Measurements from ENCODE around the gene NINJ2. TPM values are rescaled to one million over a fixed set of nuclear protein-coding genes. Genes with fewer than 3 reads are reported as not detected.

The NINJ2 gene
- total RNA-seq, 2 donors from 2014 or later, result 0.78 to 5.6 TPM

DNA sequence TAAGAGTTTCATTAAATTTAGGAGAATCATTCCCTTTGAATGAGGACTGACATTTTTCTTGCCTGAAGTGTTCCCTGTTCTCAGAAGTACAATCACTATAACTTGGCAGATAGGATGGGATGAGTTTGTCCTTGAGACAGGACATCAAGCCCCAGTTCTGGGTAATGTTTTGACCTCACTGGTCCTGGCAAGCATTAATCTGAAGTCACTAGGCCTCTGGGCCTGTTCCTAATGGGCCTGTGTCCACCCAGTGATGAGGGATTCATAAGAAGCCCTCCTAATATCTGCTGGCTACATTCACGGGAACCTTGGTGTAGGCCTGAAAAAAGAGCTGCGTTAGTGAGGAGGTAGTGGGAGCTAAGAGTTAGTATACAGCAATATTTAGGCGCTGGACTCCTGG, 37.2 kb downstream of the NINJ2 start:
- no peak overlapping the region for H3K27ac ChIP-seq
- H3K4me1 ChIP-seq, result no peaks in the 10 kb centered on the region
- H3K27me3 ChIP-seq, result no peaks in the 10 kb centered on the region
- H3K9me3 ChIP-seq, result no peaks in the 10 kb centered on the region
- WGBS, 2 donors, result 94 to 96% methylated on average over 3 of the region's 3 CpGs
- intact Hi-C loops (cut with DNase I), result no loop called here
- no peak overlapping the region for H3K4me3 ChIP-seq
- TF ChIP-seq, protein P1, sequence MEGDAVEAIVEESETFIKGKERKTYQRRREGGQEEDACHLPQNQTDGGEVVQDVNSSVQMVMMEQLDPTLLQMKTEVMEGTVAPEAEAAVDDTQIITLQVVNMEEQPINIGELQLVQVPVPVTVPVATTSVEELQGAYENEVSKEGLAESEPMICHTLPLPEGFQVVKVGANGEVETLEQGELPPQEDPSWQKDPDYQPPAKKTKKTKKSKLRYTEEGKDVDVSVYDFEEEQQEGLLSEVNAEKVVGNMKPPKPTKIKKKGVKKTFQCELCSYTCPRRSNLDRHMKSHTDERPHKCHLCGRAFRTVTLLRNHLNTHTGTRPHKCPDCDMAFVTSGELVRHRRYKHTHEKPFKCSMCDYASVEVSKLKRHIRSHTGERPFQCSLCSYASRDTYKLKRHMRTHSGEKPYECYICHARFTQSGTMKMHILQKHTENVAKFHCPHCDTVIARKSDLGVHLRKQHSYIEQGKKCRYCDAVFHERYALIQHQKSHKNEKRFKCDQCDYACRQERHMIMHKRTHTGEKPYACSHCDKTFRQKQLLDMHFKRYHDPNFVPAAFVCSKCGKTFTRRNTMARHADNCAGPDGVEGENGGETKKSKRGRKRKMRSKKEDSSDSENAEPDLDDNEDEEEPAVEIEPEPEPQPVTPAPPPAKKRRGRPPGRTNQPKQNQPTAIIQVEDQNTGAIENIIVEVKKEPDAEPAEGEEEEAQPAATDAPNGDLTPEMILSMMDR (IDR thresholded peaks at IDR 0.05), result no peak
- no peak for TF ChIP-seq POLR2A (IDR thresholded peaks at IDR 0.05)
- ATAC-seq (no peak), DNase-seq (no peak)
- no peaks in the 10 kb centered on the region for H3K36me3 ChIP-seq (replicated peaks in 1 of 2; ENCODE audit: insufficient read depth in 1 of 2, low read depth in 2 of 2)

DNA sequence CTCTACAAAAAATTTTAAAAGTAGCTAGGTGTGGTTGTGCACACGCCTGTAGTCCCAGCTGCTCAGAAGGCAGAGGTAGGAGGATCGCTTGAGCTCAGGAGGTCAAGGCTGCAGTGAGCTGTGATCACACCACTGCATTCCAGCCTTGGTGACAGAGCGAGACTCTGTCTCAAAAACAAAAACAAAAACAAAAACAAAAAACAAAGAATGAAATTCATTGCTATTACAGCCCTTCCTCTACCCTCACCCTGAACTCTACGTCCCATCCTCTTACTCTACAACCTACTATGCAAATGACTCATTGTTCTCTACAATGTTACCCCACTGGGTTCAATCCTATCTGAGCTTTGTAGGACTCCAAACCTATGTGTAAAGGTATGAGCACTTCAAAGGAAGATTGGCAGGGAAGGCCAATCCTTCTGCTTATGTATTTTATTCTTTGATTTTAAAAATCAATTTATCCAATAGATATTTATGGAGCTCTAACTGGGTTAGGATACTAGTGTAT, 39.3 kb downstream of the NINJ2 start:
- intact Hi-C loops (cut with DNase I), result no loop called here
- Histone ChIP-seq H3K27me3 (no peaks in the 10 kb centered on the region), H3K27ac (no peak overlapping the region), H3K9me3 (no peaks in the 10 kb centered on the region), H3K36me3 (replicated peaks in 1 of 2; ENCODE audit: insufficient read depth in 1 of 2, low read depth in 2 of 2) (no peaks in the 10 kb centered on the region), H3K4me3 (no peak overlapping the region), H3K4me1 (no peaks in the 10 kb centered on the region)
- 91 to 95% methylated on average over 4 of the region's 4 CpGs for WGBS, 2 donors
- TF ChIP-seq, protein P1 (IDR thresholded peaks at IDR 0.05), result no peak
- no peak for TF ChIP-seq POLR2A (IDR thresholded peaks at IDR 0.05)
- DNase-seq, result no peak
- no peak for ATAC-seq

- no peak overlapping the region for H3K4me3 ChIP-seq
- intact Hi-C loops (cut with DNase I), result no loop called here
- H3K4me1 ChIP-seq, result no peaks in the 10 kb centered on the region
- no peaks in the 10 kb centered on the region for H3K27me3 ChIP-seq
- no peaks in the 10 kb centered on the region for H3K36me3 ChIP-seq (replicated peaks in 1 of 2; ENCODE audit: insufficient read depth in 1 of 2, low read depth in 2 of 2)
- TF ChIP-seq, protein P1 (IDR thresholded peaks at IDR 0.05), result no peak
- no peak for TF ChIP-seq POLR2A (IDR thresholded peaks at IDR 0.05)
- ATAC-seq, result no peak
- no peaks in the 10 kb centered on the region for H3K9me3 ChIP-seq
- H3K27ac ChIP-seq, result peak overlapping the region in 1 of 4 donors; percentile 20
- 81 to 82% methylated on average over 6 of the region's 6 CpGs for WGBS, 2 donors
- DNase-seq, result no peak
Observed at GRCh38 chr12:623172-623864, 39.9 kb downstream of the NINJ2 start.

DNA sequence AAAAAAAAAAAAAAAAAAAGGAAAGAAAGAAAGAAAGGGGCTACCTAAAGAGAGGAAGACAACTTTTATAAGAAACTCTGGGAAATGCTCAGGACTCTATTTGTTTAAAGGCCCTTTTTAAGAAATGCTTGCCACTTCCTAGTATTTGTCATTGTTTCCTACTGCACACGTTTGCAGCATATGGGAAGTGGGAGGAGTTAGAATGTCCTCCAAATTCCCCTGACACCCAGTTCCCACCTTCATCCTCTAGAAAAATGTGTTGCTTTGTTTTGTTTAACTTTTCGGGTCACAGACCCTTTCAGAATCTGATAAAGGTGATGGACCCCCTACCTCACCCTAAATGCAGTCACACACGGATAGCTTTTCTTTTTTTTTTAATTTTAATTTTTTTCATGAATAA, 40.8 kb downstream of the NINJ2 start:
- no peaks in the 10 kb centered on the region for H3K27me3 ChIP-seq
- ATAC-seq, result no peak

More for the DNA sequence above, 40.8 kb downstream of the NINJ2 start:
- no peaks in the 10 kb centered on the region for H3K36me3 ChIP-seq (replicated peaks in 1 of 2; ENCODE audit: insufficient read depth in 1 of 2, low read depth in 2 of 2)
- H3K4me1 ChIP-seq, result no peaks in the 10 kb centered on the region
- 47 to 59% methylated on average over 3 of the region's 3 CpGs for WGBS, 2 donors
- H3K4me3 ChIP-seq, result no peak overlapping the region
- TF ChIP-seq POLR2A (IDR thresholded peaks at IDR 0.05), result no peak
- TF ChIP-seq, protein P1 (IDR thresholded peaks at IDR 0.05), result no peak
- no peak for DNase-seq
- H3K9me3 ChIP-seq, result no peaks in the 10 kb centered on the region
- intact Hi-C loops (cut with DNase I), result no loop called here
- H3K27ac ChIP-seq, result peak overlapping the region in 1 of 4 donors; percentile 20

Data from body of pancreas (tissue), 4 donors.